Right lobe of liver (tissue), 4 donors: ENCODE data around the gene BMS1.

Experiments used
- CTCF ChIP-seq, 4 donors: fragments of 200-600 bp in 3 of 4; fragments of 450-650 bp in 1 of 4; IDR thresholded peaks; one replicate each; pipeline versions ENCODE4 v1.5.1 to v1.8.0; 2016 to 2022; ENCODE audit warnings: antibody characterized with exemption in 4 of 4, mild to moderate bottlenecking in 2 of 4
- POLR2A ChIP-seq: fragments of 450-650 bp; IDR thresholded peaks from one replicate; pipeline ENCODE4 v1.6.1; 2017; ENCODE audit warnings: antibody characterized with exemption, mild to moderate bottlenecking
- donor health status: DM: no; HTN: no; CAD: no.
- donor health status: DM: no; HTN: no; CAD: no.
- donor health status: DM: no; HTN: yes; CAD: no.

- TF ChIP-seq CTCF (IDR thresholded peaks at IDR 0.05) (no peak), POLR2A (no peak)
Measured at GRCh38 chr10:42780456-42780855, 2.1 kb upstream of the BMS1 start.
